GM23338 (cell line): ENCODE measurements around the gene CD34. TPM values are rescaled to one million over a fixed set of nuclear protein-coding genes. Genes with fewer than 3 reads are reported as not detected.

ENCODE experiments used
- ATAC-seq: fragments of 200-7000 bp; cut with Tn5 transposase; 3 replicates; pipeline ENCODE4 v1.9.1; 2020
- DNase-seq: peaks from one replicate; pipeline ENCODE4 v3.0.0-alpha.2; 2015; ENCODE audit warnings: low spot score
- H2AFZ ChIP-seq: fragments of 200-600 bp; sonication (generic); 2 replicates; pipeline ENCODE4 v1.8.0; 2016; ENCODE audit warnings: antibody characterized with exemption, mild to moderate bottlenecking, moderate library complexity
- H3F3A ChIP-seq: fragments of 200-600 bp; sonication (generic); replicated peaks from 2 replicates; pipeline ENCODE4 v1.8.0; 2017; ENCODE audit warnings: antibody characterized with exemption, mixed run types, low read depth
- H3K27ac ChIP-seq: fragments of 200-600 bp; sonication (generic); 2 replicates; pipeline ENCODE4 v1.6.1; 2016; ENCODE audit warnings: low read depth
- H3K27me3 ChIP-seq: fragments of 200-600 bp; sonication (generic); 2 replicates; pipeline ENCODE4 v1.8.0; 2016; ENCODE audit warnings: mild to moderate bottlenecking, mixed run types, moderate library complexity; ENCODE audit not compliant: insufficient read depth
- H3K36me3 ChIP-seq: fragments of 200-600 bp; sonication (generic); 2 replicates; pipeline ENCODE4 v1.8.0; 2016; ENCODE audit warnings: mild to moderate bottlenecking; ENCODE audit not compliant: insufficient read depth
- H3K4me1 ChIP-seq: fragments of 200-600 bp; sonication (generic); 2 replicates; pipeline ENCODE4 v1.8.0; 2016; ENCODE audit warnings: mild to moderate bottlenecking, moderate library complexity; ENCODE audit not compliant: insufficient read depth
- H3K4me2 ChIP-seq: fragments of 200-600 bp; sonication (generic); 2 replicates; pipeline ENCODE4 v1.7.1; 2017; ENCODE audit warnings: mixed run types
- H3K4me3 ChIP-seq: fragments of 200-600 bp; sonication (generic); 2 replicates; pipeline ENCODE4 v1.6.1; 2016; ENCODE audit warnings: mixed run types
- H3K79me2 ChIP-seq: fragments of 200-600 bp; sonication (generic); replicated peaks from 2 replicates; pipeline ENCODE4 v1.8.0; 2017; ENCODE audit warnings: mild to moderate bottlenecking; ENCODE audit not compliant: insufficient read depth
- H3K9me2 ChIP-seq: fragments of 200-600 bp; sonication (generic); 2 replicates; pipeline ENCODE4 v1.8.0; 2017; ENCODE audit not compliant: insufficient read depth
- H4K20me1 ChIP-seq: fragments of 200-600 bp; sonication (generic); replicated peaks from 2 replicates; pipeline ENCODE4 v1.8.0; 2017; ENCODE audit warnings: mild to moderate bottlenecking; ENCODE audit not compliant: insufficient read depth
- H3K27ac Mint-ChIP-seq: 2 replicates; pipeline ENCODE4 v1.8.0; 2020; ENCODE audit warnings: inconsistent platforms, mild to moderate bottlenecking, moderate library complexity, mixed read lengths
- H3K27me3 Mint-ChIP-seq: 3 replicates; pipeline ENCODE4 v1.8.0; 2022; ENCODE audit warnings: low read depth, mild to moderate bottlenecking, moderate library complexity, mixed read lengths, inconsistent platforms; ENCODE audit not compliant: insufficient read depth, poor library complexity
- H3K36me3 Mint-ChIP-seq: 3 replicates; pipeline ENCODE4 v1.8.0; 2021; ENCODE audit warnings: low read depth, mild to moderate bottlenecking, inconsistent platforms, moderate library complexity, mixed read lengths
- H3K4me1 Mint-ChIP-seq: 3 replicates; pipeline ENCODE4 v1.8.0; 2020; ENCODE audit warnings: mild to moderate bottlenecking, inconsistent platforms, mixed read lengths
- H3K4me3 Mint-ChIP-seq: 3 replicates; pipeline ENCODE4 v1.8.0; 2021; ENCODE audit warnings: moderate library complexity, mild to moderate bottlenecking, inconsistent platforms, mixed read lengths
- H3K9me3 Mint-ChIP-seq: 3 replicates; pipeline ENCODE4 v1.8.0; 2020; ENCODE audit warnings: moderate library complexity, mild to moderate bottlenecking, inconsistent platforms, mixed read lengths
- CREB1 ChIP-seq: fragments of 250-450 bp; sonication (Bioruptor Pico); IDR thresholded peaks from 2 replicates; pipeline ENCODE4 v1.5.0; 2020; ENCODE audit warnings: low read depth, mild to moderate bottlenecking, moderate library complexity
- CTCF ChIP-seq, 2 experiments: fragments of 200-600 bp in 1 of 2; sonication (generic) in 1 of 2; conservative IDR thresholded peaks; 2 replicates each; pipeline versions ENCODE4 v1.5.1 to v1.6.1; 2016 to 2017; ENCODE audit warnings: antibody characterized with exemption in 2 of 2, low read depth in 2 of 2, mild to moderate bottlenecking in 2 of 2, moderate library complexity in 1 of 2
- EZH2 ChIP-seq: fragments of 200-600 bp; sonication (generic); IDR thresholded peaks from one replicate; pipeline ENCODE4 v1.8.0; 2017; ENCODE audit warnings: antibody characterized with exemption, mild to moderate bottlenecking, low read depth; ENCODE audit not compliant: unreplicated experiment
- EZH2phosphoT487 ChIP-seq: fragments of 200-600 bp; sonication (generic); IDR thresholded peaks from one replicate; pipeline ENCODE4 v1.8.1; 2018; ENCODE audit warnings: antibody characterized with exemption; ENCODE audit not compliant: unreplicated experiment
- JUNB ChIP-seq: IDR thresholded peaks from one replicate; pipeline ENCODE4 v1.6.1; 2016; ENCODE audit warnings: antibody characterized with exemption; ENCODE audit not compliant: unreplicated experiment
- POLR2AphosphoS5 ChIP-seq: IDR thresholded peaks from 2 replicates; pipeline ENCODE4 v1.6.1; 2016; ENCODE audit warnings: antibody characterized with exemption, low read depth
- ZNF114 ChIP-seq: fragments of 250-450 bp; sonication (Bioruptor Pico); IDR thresholded peaks from 2 replicates; pipeline ENCODE4 v1.5.0; 2020; ENCODE audit warnings: mild to moderate bottlenecking, moderate library complexity
- ZNF331 ChIP-seq: fragments of 250-450 bp; sonication (Bioruptor Pico); IDR thresholded peaks from 2 replicates; pipeline ENCODE4 v1.5.0; 2020; ENCODE audit warnings: low read depth, mild to moderate bottlenecking, moderate library complexity
- ZNF462 ChIP-seq: fragments of 250-450 bp; sonication (Bioruptor Pico); IDR thresholded peaks from 2 replicates; pipeline ENCODE4 v1.5.0; 2020; ENCODE audit warnings: mild to moderate bottlenecking, moderate library complexity
- polyA plus RNA-seq: library from polyadenylated mRNA; unstranded; fragments of >200 nt; fragmentation: Nextera tagmentation; extraction: Ambion mirVana; gene quantifications from 2 replicates; pipeline ENCODE4 v1.2.1, GENCODE V29; 2016
- total RNA-seq: library from RNA; depleted of rRNA; stranded (reverse); fragments of >200 nt; shearing (Covaris generic); gene quantifications from 2 replicates; pipeline ENCODE4 v1.2.3, GENCODE V29; 2014; rRNA removed

CD34 gene
- total and polyA plus RNA-seq, 2 experiments from 2014 or later = 0.07 to 0.18 TPM

GRCh38 chr1:207831517-207832327 lies 79.2 kb downstream of the CD34 start:
- H3K79me2 ChIP-seq = no peaks in the 10 kb centered on the region
- no peak overlapping the region for H3K27ac ChIP-seq
- Mint-ChIP-seq H3K4me1 (peaks cover 2% of the 10 kb centered on the region; the same call in 1 of the 3 replicates), H3K36me3 (no peaks in the 10 kb centered on the region), H3K27ac (no peak overlapping the region), H3K9me3 (no peaks in the 10 kb centered on the region), H3K4me3 (no peak overlapping the region), H3K27me3 (peaks cover 2% of the 10 kb centered on the region)
- H3K4me3 ChIP-seq = no peak overlapping the region
- ATAC-seq (no peak), DNase-seq (no peak)
- no peak overlapping the region for H2AFZ ChIP-seq
- no peaks in the 10 kb centered on the region for H3K4me1 ChIP-seq
- H4K20me1 ChIP-seq = no peaks in the 10 kb centered on the region
- H3K4me2 ChIP-seq = no peak overlapping the region
- H3K36me3 ChIP-seq = no peaks in the 10 kb centered on the region
- no peak for TF ChIP-seq ZNF462 (CRISPR knock-in tag)
- no peak for TF ChIP-seq POLR2AphosphoS5
- no peak for TF ChIP-seq ZNF114 (CRISPR knock-in tag)
- no peak for TF ChIP-seq EZH2phosphoT487
- TF ChIP-seq CTCF (conservative IDR thresholded peaks at IDR 0.05; ENCODE audit: low read depth in 2 of 2) = no peak
- TF ChIP-seq EZH2 = no peak
- no peak for TF ChIP-seq ZNF331 (CRISPR knock-in tag)
- no peak for TF ChIP-seq JUNB
- no peak for TF ChIP-seq CREB1 (CRISPR knock-in tag)
- H3F3A ChIP-seq = no peaks in the 10 kb centered on the region
- no peaks in the 10 kb centered on the region for H3K27me3 ChIP-seq
- H3K9me2 ChIP-seq = 0 out of 2 replicates have a peak, but pooled peaks cover 6% of the 10 kb centered on the region

Other genes with a start within 250 kb of the CD34 start
- gene CD46, start 159.1 kb downstream of the CD34 start, total RNA-seq = 173 and 199 TPM in 2 replicates
- 173 and 209 TPM in 2 replicates for gene CD46, start 159.1 kb downstream of the CD34 start, polyA plus RNA-seq